Activated T-helper 1 cell treated with anti-CD3 and anti-CD28 coated beads, Interleukin-2, amount 50 U/mL, for 16 hours (primary cell): Measurements from ENCODE around the gene TRDN.
"Not testable (repeated sequence)": the region's sequence is repeated elsewhere in the genome, so short reads cannot be mapped to it uniquely, and the experiment has no call there.

Experiments
- DNase-seq, 2 donors: peaks; one replicate each; pipeline ENCODE4 v3.0.0-alpha.2; 2020; ENCODE audit warnings: low read depth in 1 of 2, low spot score in 1 of 2

TRDN gene

GRCh38 chr6:123509112-123509511 is 127.6 kb downstream of the TRDN start:
- DNase-seq, result no peak

- no peak for DNase-seq
These were observed 128.5 kb downstream of the TRDN start for GRCh38 chr6:123508290-123508689.

- DNase-seq, result no peak
These were observed 129.2 kb downstream of the TRDN start for GRCh38 chr6:123507582-123507981.

GRCh38 chr6:123503619-123504018 is 133.1 kb downstream of the TRDN start:
- no peak for DNase-seq

- no peak for DNase-seq
These were observed 139.7 kb downstream of the TRDN start for GRCh38 chr6:123497025-123497424.

GRCh38 chr6:123489589-123489988 is 147.2 kb downstream of the TRDN start:
- no peak for DNase-seq

- no peak for DNase-seq
These were observed 155.8 kb downstream of the TRDN start for GRCh38 chr6:123480986-123481385.

- DNase-seq, result not testable (repeated sequence)
These were observed 164.6 kb downstream of the TRDN start for GRCh38 chr6:123472025-123472702.

- DNase-seq, result no peak
These were observed 169.4 kb downstream of the TRDN start for GRCh38 chr6:123467392-123467791.

GRCh38 chr6:123462152-123462551 is 174.6 kb downstream of the TRDN start:
- DNase-seq, result no peak

GRCh38 chr6:123458218-123458617 is 178.5 kb downstream of the TRDN start:
- DNase-seq, result no peak

GRCh38 chr6:123456836-123457235 is 179.9 kb downstream of the TRDN start:
- DNase-seq, result no peak

GRCh38 chr6:123454448-123454847 is 182.3 kb downstream of the TRDN start:
- DNase-seq, result no peak

- not testable (repeated sequence) for DNase-seq
These were observed 183.7 kb downstream of the TRDN start for GRCh38 chr6:123453071-123453470.

- DNase-seq, result no peak
These were observed 188.4 kb downstream of the TRDN start for GRCh38 chr6:123448306-123448884.

GRCh38 chr6:123447315-123447937 is 189.3 kb downstream of the TRDN start:
- DNase-seq, result no peak

GRCh38 chr6:123439371-123439770 is 197.4 kb downstream of the TRDN start:
- DNase-seq, result no peak

GRCh38 chr6:123434186-123434585 is 202.6 kb downstream of the TRDN start:
- no peak for DNase-seq

GRCh38 chr6:123430970-123431369 is 205.8 kb downstream of the TRDN start:
- no peak for DNase-seq

GRCh38 chr6:123427008-123427407 is 209.7 kb downstream of the TRDN start:
- DNase-seq, result no peak

GRCh38 chr6:123423130-123423529 is 213.6 kb downstream of the TRDN start:
- DNase-seq, result no peak

GRCh38 chr6:123420512-123420911 is 216.2 kb downstream of the TRDN start:
- no peak for DNase-seq

- DNase-seq, result no peak
These were observed 218.7 kb downstream of the TRDN start for GRCh38 chr6:123418071-123418470.
